ENCODE results near the gene AFF3. TPM values are rescaled to one million over a fixed set of nuclear protein-coding genes. Genes with fewer than 3 reads are reported as not detected.

AFF3 gene
- total and polyA plus RNA-seq, 4 donors, result 4.2 to 90.9 (median 14.6) TPM

GRCh38 chr2:99688699-99689098 is 453.7 kb downstream of the AFF3 start:
- ATAC-seq (ENCODE audit: insufficient read depth, low FRiP score), result no peak
- no peaks in the 10 kb centered on the region for H3K27me3 ChIP-seq (ENCODE audit: control insufficient read depth in 3 of 3, insufficient read depth in 3 of 3, low read length in 2 of 3)
- no peaks in the 10 kb centered on the region for H3K36me3 ChIP-seq (ENCODE audit: control insufficient read depth in 4 of 4, insufficient read depth in 4 of 4, low read length in 4 of 4)
- H3K4me3 ChIP-seq, result no peak overlapping the region
- WGBS, 2 donors, result 91 to 94% methylated on average over 6 of the region's 6 CpGs
- peaks cover 0 to 6% (median 0%) of the 10 kb centered on the region in 5 donors for H3K4me1 ChIP-seq (ENCODE audit: control insufficient read depth in 5 of 5, insufficient read depth in 5 of 5, low read length in 5 of 5)
- no peak overlapping the region for H3K9ac ChIP-seq (ENCODE audit: insufficient read depth in 1 of 2, low read length in 2 of 2)
- H3K27ac ChIP-seq (ENCODE audit: low read depth in 1 of 2, low read length in 1 of 2), result no peak overlapping the region
- no peak for DNase-seq
- H3K9me3 ChIP-seq (ENCODE audit: control insufficient read depth in 4 of 4, insufficient read depth in 3 of 4, low read length in 3 of 4), result no peaks in the 10 kb centered on the region
- no peak for TF ChIP-seq CTCF (IDR thresholded peaks at IDR 0.05; ENCODE audit: control extremely low read depth, extremely low read depth)

GRCh38 chr2:99682275-99683060 is 459.9 kb downstream of the AFF3 start:
- H3K27me3 ChIP-seq (ENCODE audit: control insufficient read depth in 3 of 3, insufficient read depth in 3 of 3, low read length in 2 of 3), result no peaks in the 10 kb centered on the region
- H3K9ac ChIP-seq (ENCODE audit: insufficient read depth in 1 of 2, low read length in 2 of 2), result no peak overlapping the region
- 93 to 95% methylated on average over 6 of the region's 6 CpGs for WGBS, 2 donors
- no peaks in the 10 kb centered on the region for H3K9me3 ChIP-seq (ENCODE audit: control insufficient read depth in 4 of 4, insufficient read depth in 3 of 4, low read length in 3 of 4)
- ATAC-seq (ENCODE audit: insufficient read depth, low FRiP score) (no peak), DNase-seq (no peak)
- no peaks in the 10 kb centered on the region for H3K36me3 ChIP-seq (ENCODE audit: control insufficient read depth in 4 of 4, insufficient read depth in 4 of 4, low read length in 4 of 4)
- no peak overlapping the region for H3K27ac ChIP-seq (ENCODE audit: low read depth in 1 of 2, low read length in 1 of 2)
- no peak for TF ChIP-seq CTCF (IDR thresholded peaks at IDR 0.05; ENCODE audit: control extremely low read depth, extremely low read depth)
- H3K4me3 ChIP-seq, result no peak overlapping the region
- peaks cover 0 to 11% (median 0%) of the 10 kb centered on the region in 5 donors for H3K4me1 ChIP-seq (ENCODE audit: control insufficient read depth in 5 of 5, insufficient read depth in 5 of 5, low read length in 5 of 5)

GRCh38 chr2:99680946-99681345 is 461.4 kb downstream of the AFF3 start:
- no peak overlapping the region for H3K4me3 ChIP-seq
- H3K9ac ChIP-seq (ENCODE audit: insufficient read depth in 1 of 2, low read length in 2 of 2), result no peak overlapping the region
- TF ChIP-seq CTCF (IDR thresholded peaks at IDR 0.05; ENCODE audit: control extremely low read depth, extremely low read depth), result no peak
- H3K27me3 ChIP-seq (ENCODE audit: control insufficient read depth in 3 of 3, insufficient read depth in 3 of 3, low read length in 2 of 3), result no peaks in the 10 kb centered on the region
- H3K4me1 ChIP-seq (ENCODE audit: control insufficient read depth in 5 of 5, insufficient read depth in 5 of 5, low read length in 5 of 5), result peaks cover 0 to 11% (median 0%) of the 10 kb centered on the region in 5 donors
- WGBS, 2 donors, result 95% methylated on average over 1 of the region's 1 CpG
- no peaks in the 10 kb centered on the region for H3K9me3 ChIP-seq (ENCODE audit: control insufficient read depth in 4 of 4, insufficient read depth in 3 of 4, low read length in 3 of 4)
- no peaks in the 10 kb centered on the region for H3K36me3 ChIP-seq (ENCODE audit: control insufficient read depth in 4 of 4, insufficient read depth in 4 of 4, low read length in 4 of 4)
- no peak overlapping the region for H3K27ac ChIP-seq (ENCODE audit: low read depth in 1 of 2, low read length in 1 of 2)
- ATAC-seq (ENCODE audit: insufficient read depth, low FRiP score) (no peak), DNase-seq (no peak)

All from lung (tissue), 12 donors.